Dermis microvascular lymphatic vessel endothelial cell (primary cell): Measurements from ENCODE around the gene C21orf58. TPM values are rescaled to one million over a fixed set of nuclear protein-coding genes. Genes with fewer than 3 reads are reported as not detected.
"Not testable (repeated sequence)": the region's sequence is repeated elsewhere in the genome, so short reads cannot be mapped to it uniquely, and the experiment has no call there.

Experiments
- DNase-seq, 2 donors: peaks; one replicate each; pipeline versions ENCODE4 v3.0.0 to v3.0.0-alpha.2; 2010; ENCODE audit warnings: low read depth in 2 of 2
- total RNA-seq: library from RNA; depleted of rRNA; stranded (reverse); fragments of >200 nt; gene quantifications from 2 replicates; pipeline ENCODE4 v1.2.1, GENCODE V29; 2014

The C21orf58 gene
- total RNA-seq, 1 donor from 2014 or later, result 3.3 TPM

DNA sequence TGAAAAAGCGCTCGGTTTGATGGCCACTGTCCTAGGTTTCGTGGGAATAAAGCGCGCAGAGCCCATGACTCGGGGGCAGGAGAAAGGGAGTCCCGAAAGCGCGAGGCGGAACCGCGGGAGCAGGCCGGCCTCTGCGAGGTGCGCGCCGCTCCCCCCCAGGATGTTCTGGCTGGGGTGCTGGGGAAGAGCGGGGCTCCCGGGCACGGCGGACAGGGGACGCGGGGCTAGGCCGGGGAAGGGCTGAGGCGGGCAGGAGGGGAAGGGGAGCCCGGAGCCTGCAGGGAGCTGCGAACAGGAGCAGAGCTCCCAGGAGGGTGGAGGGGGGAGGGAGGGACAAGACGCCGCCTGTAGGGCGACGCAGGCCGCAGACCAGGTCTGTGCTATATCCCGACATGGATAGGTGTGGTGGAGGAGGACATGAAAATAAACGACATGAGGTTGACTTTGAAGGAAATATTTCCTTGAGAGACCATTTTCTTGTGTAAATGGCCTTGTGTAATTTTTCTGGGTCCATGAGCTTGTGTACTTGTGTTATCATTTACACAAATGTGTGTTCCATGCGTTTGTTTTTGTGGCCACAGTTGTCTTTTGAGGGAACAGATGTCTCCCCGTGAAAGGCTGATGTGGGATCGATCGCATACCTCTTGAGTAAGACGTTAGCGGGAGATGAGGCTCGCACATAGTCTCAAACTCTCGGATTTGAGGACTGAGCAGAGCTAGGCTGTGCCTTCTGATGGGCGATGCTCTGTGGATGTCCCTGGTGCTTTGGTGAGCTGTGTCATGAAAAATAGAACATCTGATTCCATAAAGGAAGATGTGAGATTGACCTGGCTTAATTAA lies 1.6 kb upstream of the C21orf58 start:
- DNase-seq, result peak in 1 of 2 donors; percentile 62

DNA sequence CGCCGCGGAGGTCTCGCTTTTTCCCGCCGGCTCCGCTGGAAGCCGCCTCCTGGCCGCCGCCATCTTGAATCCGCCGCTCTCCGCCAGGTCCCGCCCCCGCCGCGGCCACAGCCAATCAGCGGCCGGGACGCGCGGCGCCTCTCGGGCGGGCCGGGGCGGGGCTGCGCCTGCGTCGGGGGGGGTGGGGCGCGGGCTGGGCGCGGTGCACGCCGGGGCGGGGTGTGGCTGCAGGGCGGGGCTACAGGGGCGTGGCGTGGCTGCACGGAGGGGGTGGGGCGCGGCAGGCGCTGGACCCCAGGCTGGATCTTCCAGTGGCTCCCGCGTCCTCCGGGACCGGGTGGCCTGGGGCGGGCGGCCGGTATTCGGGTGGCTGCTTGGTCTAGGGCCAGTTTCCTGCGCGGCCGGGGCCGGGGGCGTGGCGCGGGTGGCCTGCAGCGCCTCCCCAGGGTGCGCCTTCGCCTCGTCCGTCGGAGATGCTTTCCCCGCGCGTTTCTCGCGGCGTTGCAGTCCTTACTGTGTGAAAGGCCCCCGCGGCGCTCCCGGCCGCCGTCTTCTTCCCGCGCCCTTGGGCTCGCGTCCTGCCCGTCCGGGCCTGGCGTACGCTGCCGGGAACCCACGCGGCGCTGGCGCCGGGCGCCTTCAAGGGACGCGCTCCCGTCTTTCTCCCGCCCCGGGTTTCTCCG lies 861 bp upstream of the C21orf58 start:
- peak; percentile 43 to 87 for DNase-seq

DNA sequence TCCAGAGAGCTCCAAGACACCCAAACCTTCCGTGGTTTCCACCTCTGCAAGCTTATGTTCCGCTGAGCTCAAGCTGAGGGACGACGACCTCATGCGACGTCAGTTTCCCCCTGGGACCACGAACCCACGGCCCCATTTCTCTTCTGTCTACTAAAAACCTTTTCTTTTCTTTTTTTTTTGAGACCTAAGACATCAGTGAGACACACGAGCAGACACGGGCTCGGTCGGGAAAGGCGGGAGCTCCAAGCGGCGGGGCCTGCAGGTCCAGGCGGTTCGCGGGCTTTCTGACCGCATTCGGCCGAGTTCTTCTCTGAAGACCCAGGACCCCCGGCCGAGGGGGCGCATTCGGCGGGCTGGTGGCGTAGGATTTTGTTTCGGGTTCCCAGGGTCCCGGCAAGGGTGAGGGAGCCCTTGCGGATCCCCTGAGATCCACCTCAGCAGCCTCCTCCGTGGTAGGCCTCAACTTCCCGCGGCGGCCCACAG lies 402 bp downstream of the C21orf58 start:
- no peak for DNase-seq

DNA sequence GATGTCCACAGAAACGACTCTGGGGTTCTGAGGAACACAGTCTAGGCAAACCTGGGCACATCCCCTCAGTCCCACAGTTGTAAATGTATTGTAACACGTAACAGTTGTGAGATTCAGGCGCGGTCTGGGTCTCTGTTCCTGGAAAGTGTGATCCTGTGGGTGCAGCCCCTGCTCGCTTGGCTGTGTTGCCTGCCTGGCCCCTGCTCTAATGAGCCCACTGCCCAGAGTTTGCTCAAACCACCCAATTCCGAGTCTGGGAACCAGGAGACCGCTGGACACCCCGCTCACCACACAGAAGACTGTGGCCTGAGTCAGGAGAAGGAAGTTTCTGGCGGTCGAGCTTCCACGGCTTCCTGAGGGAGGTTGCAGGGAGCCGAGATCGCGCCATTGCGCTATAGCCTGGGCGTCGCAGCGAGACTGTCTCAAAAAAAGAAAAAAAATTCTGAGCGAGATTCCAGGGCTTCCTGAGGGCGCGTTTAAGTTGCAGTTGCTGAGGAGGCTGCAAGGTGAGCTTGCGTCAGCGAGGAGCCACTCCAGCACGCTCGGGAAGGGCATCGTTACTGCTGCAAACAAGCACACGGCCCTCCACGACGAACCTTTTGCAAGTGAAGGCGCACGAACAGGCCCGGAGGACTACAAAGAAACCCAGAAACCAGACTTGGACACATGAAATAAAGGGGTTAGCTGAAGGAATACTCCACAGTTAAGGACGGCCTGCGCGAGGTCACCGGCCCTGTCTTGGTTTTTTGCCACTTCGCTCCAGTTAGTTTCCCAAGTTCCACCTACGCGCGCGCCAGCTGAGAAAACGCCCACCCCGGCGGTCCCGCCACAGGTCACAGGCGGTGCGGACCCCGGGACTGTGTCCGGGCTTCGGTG lies 1.1 kb downstream of the C21orf58 start:
- peak in 1 of 2 donors; percentile 45 for DNase-seq

DNA sequence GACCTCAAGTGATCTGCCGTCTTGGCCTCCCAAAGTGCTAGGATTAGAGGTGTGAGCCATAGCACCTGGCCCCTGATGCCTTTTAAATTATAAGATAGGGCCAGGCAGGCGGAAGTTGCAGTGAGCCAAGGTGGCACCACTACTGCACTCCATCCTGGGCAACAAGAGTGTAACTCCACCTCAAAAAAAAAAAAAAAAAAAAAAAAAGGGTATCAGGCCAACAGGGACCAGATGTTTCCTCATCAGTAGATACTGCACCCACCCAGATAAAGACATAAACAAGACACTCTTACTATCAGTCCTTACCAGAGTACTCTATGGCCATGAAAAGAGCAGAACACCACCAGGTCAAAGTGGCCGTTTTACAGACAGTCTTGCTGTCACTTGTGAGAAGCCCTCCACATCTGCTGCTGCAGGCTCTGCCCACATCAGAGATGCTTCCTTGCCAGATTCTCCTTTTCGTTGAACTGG lies 3.3 kb downstream of the C21orf58 start:
- peak in 1 of 2 donors; percentile 60 for DNase-seq

DNA sequence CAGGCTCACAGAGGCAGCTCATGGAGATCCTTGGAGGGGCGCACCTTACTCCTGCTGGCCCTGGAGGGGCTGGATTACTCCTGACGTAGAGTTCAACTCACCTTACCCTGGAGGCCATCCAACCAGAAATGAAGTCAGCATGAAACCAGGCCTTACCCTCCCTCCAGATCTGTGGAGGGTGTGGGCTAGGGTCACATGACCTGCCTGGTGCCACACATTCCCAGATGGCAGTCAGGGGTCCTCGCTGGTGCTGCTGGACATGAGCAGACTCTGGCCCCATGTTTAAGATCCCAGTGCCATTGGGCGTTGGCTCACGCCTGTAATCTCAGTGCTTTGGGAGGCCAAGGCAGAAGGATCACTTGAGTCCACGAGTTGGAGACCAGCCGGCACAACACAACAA lies 4.5 kb downstream of the C21orf58 start:
- DNase-seq, result no peak

DNA sequence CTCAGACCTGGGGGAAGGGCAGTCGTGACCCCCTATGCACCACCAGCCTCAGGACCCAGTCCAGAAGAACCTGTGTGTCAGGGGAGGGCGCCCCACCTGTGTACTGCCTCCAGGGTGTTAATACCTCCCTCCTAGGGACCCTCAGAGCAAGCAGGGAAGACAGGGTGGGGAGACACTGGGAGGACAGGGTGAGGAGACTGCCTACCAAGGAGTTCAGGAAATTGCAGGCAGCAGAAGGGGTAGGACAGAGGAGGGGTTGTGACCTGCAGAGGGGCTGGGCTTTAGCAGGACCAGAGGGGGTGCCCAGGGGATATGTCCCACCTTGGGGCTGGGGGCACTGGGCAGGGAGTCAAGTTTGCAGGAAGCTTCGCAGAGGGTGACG lies 5.2 kb downstream of the C21orf58 start:
- DNase-seq, result no peak

DNA sequence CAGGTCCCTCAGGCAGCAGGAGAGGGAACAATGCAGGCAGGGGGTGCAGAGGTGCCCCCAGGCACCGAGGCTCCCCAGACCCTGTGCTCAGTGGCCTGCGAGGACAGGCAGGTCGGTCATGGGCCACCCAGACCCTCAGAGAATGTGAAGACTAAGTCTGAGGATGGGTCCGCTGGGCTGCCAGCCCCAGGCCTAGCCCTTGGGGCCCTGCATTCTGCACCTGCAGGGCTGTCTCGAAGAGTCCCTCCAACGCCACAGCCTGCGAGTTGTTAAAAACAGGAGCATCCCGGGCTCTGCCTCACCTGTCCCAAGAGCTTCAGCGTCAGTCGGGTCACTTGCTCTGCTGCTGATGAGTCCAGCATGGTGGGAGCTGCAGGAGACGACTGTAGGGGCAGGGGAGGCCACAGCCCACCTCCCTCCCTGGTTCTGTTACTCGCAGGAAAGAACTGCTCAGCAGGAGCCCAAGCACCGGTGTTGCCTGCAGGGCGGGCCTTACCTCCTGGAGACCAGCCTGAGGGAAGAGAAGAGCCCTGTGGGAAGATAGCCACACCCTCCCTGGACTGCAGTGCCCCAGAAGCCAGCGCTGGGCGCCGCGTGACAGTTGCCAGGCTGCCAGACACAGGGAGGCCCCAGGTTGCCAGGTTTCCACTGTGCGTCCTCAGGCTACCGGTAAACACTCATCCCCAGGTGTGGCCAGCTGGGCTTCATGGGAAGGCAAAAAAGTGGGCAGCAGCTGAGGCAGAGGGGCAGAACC lies 5.8 kb downstream of the C21orf58 start:
- no peak for DNase-seq

DNA sequence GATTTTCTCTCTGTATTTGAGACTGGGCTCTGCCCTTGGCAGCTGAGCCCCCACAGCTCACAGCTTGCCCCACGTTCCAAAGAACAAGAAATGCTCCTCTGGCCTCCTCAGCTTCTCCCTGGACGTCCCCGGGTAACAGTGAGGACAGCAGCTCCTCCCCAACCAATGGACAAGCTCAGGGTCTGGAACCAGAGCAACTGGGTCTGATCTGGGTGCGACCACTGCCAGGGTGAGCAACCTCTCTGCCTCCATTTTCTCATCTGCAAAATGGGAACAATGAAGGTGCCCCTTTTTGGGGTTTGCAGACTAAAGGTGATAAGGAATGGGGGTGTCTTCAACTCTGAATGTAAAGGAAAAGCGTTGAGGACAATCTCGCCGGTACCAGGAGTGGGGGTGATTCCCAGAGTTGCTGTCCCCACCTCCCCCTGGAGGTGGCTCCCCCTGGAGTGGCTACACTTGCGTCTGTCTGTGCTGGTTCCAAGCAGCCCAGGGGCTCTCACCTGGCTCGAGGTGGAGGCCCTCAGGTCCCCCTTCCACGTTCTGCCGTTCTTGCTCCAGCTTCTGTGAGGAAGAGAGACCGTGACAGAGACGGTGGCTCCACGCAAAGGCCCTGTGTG lies 6.9 kb downstream of the C21orf58 start:
- no peak for DNase-seq

DNA sequence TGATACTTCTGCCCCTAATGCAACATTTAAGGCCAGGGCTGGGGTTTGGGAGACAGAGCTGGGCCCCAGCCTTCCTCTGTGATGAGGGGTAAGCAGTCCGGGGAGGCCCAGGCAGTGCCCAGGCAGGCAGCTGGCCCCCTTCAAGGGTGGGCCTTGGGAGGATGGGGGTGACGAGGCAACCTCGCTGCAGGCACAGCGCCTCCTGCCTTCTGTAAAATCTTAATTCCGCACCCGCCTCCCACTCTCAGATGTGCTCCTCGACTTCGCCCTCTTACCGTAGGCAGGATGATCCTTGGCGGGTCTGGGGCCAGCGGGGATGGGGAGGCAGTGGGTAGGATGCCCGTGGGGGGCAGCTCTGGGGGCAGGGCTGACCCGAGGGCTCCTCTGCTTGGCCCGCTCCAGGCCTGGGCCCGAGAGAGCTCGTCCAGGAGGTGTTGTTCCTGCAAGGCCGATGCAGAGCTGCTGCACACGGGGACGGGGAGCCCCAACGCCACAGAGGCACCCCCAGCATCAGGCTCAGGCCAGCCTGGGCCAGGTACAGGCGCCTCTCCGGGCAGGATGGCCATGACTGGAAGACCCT lies 9.1 kb downstream of the C21orf58 start:
- no peak for DNase-seq

DNA sequence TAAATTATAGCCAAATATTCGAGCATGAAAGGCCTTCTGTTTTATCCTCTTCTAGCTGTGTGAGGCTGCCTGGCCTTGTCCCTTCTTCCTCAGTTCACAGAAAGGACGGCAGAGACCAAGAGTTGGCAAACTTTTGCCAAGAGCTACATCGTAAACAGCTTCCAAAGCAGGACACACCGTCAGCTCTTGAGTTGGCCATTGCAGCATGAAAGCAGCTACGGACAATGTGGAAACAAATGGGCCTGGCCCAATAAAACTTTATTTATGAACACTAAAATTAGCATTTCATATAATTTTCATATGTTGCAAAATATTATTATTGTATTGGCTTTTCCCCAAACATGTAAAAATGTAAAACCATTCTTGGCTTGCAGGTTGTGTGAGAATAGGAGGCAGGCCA lies 10.7 kb downstream of the C21orf58 start:
- no peak for DNase-seq

DNA sequence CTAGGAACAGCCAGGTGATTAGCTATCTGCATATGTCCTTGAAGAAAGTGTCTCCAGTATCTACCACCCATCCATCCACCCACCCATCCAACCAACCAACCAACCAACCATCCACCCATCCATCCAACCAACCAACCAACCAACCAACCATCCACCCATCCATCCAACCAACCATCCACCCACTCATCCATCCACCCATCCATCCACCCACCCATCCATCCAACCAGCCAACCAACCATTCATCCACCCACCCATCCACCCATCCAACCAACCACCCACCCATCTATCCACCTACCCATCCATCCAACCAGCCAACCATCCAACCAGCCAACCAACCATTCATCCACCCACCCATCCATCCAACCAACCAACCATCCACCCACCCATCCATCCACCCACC lies 12.1 kb downstream of the C21orf58 start:
- DNase-seq, result no peak

DNA sequence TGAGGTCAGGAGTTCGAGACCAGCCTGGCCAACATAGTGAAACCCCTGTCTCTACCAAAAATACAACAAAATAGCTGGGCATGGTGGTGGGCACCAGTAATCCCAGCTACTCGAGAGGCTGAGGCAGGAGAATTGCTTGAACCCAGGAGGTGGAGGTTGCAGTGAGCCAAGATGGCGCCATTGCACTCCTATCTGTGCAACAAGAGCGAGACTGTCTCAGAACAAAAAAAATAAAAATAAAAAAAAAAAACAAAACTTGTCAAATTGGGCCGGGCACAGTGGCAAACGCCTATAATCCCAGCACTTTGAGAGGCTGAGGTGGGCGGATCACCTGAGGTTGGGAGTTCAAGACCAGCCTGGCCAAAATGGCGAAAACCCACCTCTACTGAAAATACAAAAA lies 13.4 kb downstream of the C21orf58 start:
- DNase-seq, result not testable (repeated sequence)

DNA sequence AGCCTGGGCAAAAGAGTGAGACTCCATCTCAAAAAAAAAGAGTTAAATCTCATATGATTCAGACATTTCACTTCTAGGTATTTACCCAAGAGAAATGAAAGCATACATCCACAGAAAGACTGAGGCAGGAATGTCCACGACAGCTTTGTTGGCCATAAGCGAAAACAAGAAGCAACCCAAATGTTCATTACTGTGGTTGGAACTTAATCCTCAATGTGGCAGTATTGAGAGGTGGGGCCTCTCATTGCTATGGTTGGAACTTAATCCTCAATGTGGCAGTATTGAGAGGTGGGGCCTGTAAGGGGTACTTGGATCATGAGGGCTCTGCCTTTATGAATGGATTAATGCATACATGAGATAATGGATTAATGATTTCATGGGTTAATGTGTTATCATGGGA lies 15.2 kb downstream of the C21orf58 start:
- no peak for DNase-seq

DNA sequence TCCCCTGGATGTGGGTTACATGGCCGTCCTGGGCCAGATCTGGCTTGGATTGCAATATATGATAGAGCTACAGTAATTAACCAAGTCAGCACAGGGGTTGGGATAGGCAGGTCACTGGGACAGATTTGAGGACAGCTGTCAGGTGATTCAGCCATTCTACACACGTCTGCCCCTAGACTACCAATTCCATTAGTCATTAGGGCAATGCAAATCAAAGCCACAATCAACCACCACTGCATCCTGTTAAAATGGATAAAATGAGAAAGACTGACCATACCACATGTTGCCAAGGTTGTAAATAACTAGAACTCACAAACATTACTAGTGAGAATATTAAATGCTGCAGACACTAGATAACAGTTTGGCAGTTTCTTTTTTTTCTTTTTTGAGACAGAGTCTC lies 16.0 kb downstream of the C21orf58 start:
- DNase-seq, result no peak

DNA sequence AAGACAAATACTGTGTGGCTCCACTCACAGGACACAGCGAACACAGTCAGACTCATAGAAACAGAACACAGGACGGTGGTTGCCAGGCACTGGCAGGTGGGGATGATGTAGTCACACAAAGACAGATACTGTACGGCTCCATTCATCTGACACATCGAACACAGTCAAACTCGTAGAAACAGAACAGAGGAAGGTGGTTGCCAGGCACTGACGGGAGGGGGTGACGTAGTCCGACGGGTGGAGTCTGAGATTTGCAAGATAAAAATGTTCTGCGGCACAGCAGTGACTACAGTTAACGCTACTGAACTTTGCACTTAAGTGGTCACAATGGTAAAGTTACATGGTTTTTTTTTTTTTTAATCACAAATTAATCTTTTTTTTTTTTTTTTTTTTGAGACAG lies 18.7 kb downstream of the C21orf58 start:
- no peak for DNase-seq

DNA sequence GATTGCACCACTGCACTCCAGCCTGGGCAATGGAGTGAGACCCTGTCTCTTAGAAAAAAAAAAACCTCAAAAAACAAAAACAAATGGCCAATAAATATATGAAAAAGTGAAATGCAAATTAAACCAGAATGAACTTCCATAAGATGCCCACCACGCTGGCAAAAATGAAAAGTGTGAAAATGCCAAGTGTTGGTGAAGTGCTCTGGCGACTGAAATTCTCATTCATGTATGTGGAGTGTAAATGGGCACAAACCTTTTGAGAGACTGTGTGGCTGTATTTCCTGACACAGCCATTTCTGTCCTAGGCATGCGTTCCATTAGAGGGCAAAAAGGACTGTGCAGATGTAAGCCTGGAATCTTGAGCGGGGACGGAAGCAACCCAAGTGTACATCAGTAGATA lies 19.2 kb downstream of the C21orf58 start:
- DNase-seq, result no peak

DNA sequence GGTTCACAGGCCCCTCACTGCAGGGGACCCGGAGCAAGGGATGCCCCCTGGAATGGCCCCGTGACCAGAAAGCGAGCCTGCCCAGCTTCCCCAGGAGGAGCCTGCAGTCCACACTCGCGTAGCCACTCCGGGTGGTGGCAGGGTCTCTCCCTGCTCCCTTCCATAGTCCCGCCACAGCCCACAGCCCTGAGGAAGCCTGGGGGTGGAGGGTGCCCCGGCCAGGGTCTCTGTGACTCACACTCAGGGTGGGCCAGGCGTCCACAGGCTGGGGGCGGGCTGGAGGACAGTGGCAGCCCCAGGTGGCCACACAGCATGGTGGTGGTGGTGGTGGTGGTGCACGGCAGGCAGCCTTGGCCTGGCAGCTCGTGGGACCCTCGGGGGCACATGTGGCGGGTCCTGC lies 21.9 kb downstream of the C21orf58 start:
- no peak for DNase-seq

DNA sequence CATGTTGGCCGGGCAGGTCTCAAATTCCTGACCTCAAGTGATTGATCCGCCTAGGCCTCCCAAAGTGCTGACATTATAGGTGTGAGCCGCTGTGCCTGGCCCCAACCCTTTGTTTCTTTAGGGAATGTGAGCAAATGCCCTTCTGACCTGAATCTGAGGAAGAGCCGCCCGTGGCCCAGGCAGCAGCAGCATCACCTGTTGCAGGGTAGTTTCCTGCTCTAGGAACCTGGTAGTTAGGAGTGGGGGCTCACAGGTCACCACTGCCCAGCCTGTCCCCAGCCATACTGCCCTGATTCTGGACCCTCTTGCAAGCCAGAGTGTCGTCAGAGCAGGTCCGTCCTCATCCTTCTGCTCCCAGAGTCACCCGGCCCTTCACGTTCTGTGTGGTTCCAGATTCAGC lies 24.5 kb downstream of the C21orf58 start:
- no peak for DNase-seq
